ENCODE measurements around the gene TSNAXIP1. TPM values are rescaled to one million over a fixed set of nuclear protein-coding genes. Genes with fewer than 3 reads are reported as not detected.

Gene TSNAXIP1
- total RNA-seq, 2 experiments from 2014 or later: 0.52 to 0.61 TPM

- no peak overlapping the region for H3K4me3 Mint-ChIP-seq
- no peak overlapping the region for H3K27ac ChIP-seq (ENCODE audit: low read depth in 1 of 2, low read length in 2 of 2)
- no peaks in the 10 kb centered on the region for H3K9me3 ChIP-seq (ENCODE audit: control insufficient read depth in 1 of 2, insufficient read depth in 1 of 2, low read length in 2 of 2)
- no peak for TF ChIP-seq CTCF (IDR thresholded peaks at IDR 0.05)
- H3K9me3 Mint-ChIP-seq: no peaks in the 10 kb centered on the region
- ATAC-seq (ENCODE audit: poor library complexity) (no peak), DNase-seq (no peak)
- peaks cover 8% of the 10 kb centered on the region for H3K36me3 Mint-ChIP-seq (ENCODE audit: low read depth)
- peaks cover 31% of the 10 kb centered on the region for H3K4me1 ChIP-seq (ENCODE audit: insufficient read depth, low read length)
- no peaks in the 10 kb centered on the region for H3K27me3 Mint-ChIP-seq
- ChIA-PET POLR2A (interaction anchor here (1.1 kb wide), 1 partner anchor 17 kb away, joined by 4 read pairs; the partner anchor contains the start of gene EDC4), CTCF (no interaction called here)
- H3K4me1 Mint-ChIP-seq (ENCODE audit: low read depth): peaks cover 31% of the 10 kb centered on the region
- peaks cover 8% of the 10 kb centered on the region for H3K36me3 ChIP-seq (ENCODE audit: insufficient read depth, low read length)
- no peak overlapping the region for H3K27ac Mint-ChIP-seq
- intact Hi-C loops (cut with DNase I, micrococcal nuclease): no loop called here
- no peaks in the 10 kb centered on the region for H3K27me3 ChIP-seq (ENCODE audit: control insufficient read depth in 1 of 2, insufficient read depth in 2 of 2, low read length in 2 of 2)
- H3K4me3 ChIP-seq (ENCODE audit: low read length): no peak overlapping the region
Observed at GRCh38 chr16:67855789-67856188, 49.1 kb downstream of the TSNAXIP1 start.

GRCh38 chr16:67856927-67857546, 50.3 kb downstream of the TSNAXIP1 start:
- peak overlapping the region; percentile 77 for H3K27ac Mint-ChIP-seq
- H3K4me3 Mint-ChIP-seq: no peak overlapping the region
- POLR2A ChIA-PET: no interaction called here
- no peak overlapping the region for H3K4me3 ChIP-seq (ENCODE audit: low read length)
- H3K4me1 Mint-ChIP-seq (ENCODE audit: low read depth): peaks cover 31% of the 10 kb centered on the region
- peaks cover 15% of the 10 kb centered on the region for H3K36me3 Mint-ChIP-seq (ENCODE audit: low read depth)
- no peak for ATAC-seq (ENCODE audit: poor library complexity)
- peaks cover 18% of the 10 kb centered on the region for H3K36me3 ChIP-seq (ENCODE audit: insufficient read depth, low read length)
- no peaks in the 10 kb centered on the region for H3K9me3 ChIP-seq (ENCODE audit: control insufficient read depth in 1 of 2, insufficient read depth in 1 of 2, low read length in 2 of 2)
- H3K4me1 ChIP-seq (ENCODE audit: insufficient read depth, low read length): peaks cover 31% of the 10 kb centered on the region
- intact Hi-C loops (cut with DNase I, micrococcal nuclease): no loop called here
- CTCF ChIA-PET: interaction anchor here (0.6 to 1.8 kb wide), 4 partner anchors 14 to 231 kb away, joined by 4 to 7 read pairs (median 4); partner anchors contain the start of gene THAP11
- no peak overlapping the region for H3K27ac ChIP-seq (ENCODE audit: low read depth in 1 of 2, low read length in 2 of 2)
- TF ChIP-seq CTCF (IDR thresholded peaks at IDR 0.05): no peak
- H3K27me3 ChIP-seq (ENCODE audit: control insufficient read depth in 1 of 2, insufficient read depth in 2 of 2, low read length in 2 of 2): no peaks in the 10 kb centered on the region
- DNase-seq: no peak
- no peaks in the 10 kb centered on the region for H3K9me3 Mint-ChIP-seq
- H3K27me3 Mint-ChIP-seq: no peaks in the 10 kb centered on the region

GRCh38 chr16:67857547-67858233, 51.0 kb downstream of the TSNAXIP1 start:
- H3K9me3 Mint-ChIP-seq: no peaks in the 10 kb centered on the region
- ATAC-seq (ENCODE audit: poor library complexity) (peak; percentile 84), DNase-seq (peak in 10 of 14 experiments; percentile 11 to 74 (median 29))
- CTCF ChIA-PET: interaction anchor here (1.1 to 1.8 kb wide), 3 partner anchors 15 to 41 kb away, joined by 4 to 7 read pairs (median 4); partner anchors contain the start of gene THAP11
- intact Hi-C loops (cut with DNase I, micrococcal nuclease): no loop called here
- no peaks in the 10 kb centered on the region for H3K27me3 Mint-ChIP-seq
- no peak for TF ChIP-seq CTCF (IDR thresholded peaks at IDR 0.05)
- Histone ChIP-seq H3K9me3 (ENCODE audit: control insufficient read depth in 1 of 2, insufficient read depth in 1 of 2, low read length in 2 of 2) (no peaks in the 10 kb centered on the region), H3K4me1 (ENCODE audit: insufficient read depth, low read length) (peaks cover 31% of the 10 kb centered on the region), H3K27ac (ENCODE audit: low read depth in 1 of 2, low read length in 2 of 2) (peak overlapping the region in 1 of 2 donors; percentile 22), H3K27me3 (ENCODE audit: control insufficient read depth in 1 of 2, insufficient read depth in 2 of 2, low read length in 2 of 2) (no peaks in the 10 kb centered on the region), H3K36me3 (ENCODE audit: insufficient read depth, low read length) (peaks cover 20% of the 10 kb centered on the region), H3K4me3 (ENCODE audit: low read length) (no peak overlapping the region)
- H3K4me3 Mint-ChIP-seq: no peak overlapping the region
- peaks cover 31% of the 10 kb centered on the region for H3K4me1 Mint-ChIP-seq (ENCODE audit: low read depth)
- peaks cover 15% of the 10 kb centered on the region for H3K36me3 Mint-ChIP-seq (ENCODE audit: low read depth)
- POLR2A ChIA-PET: no interaction called here
- peak overlapping the region; percentile 77 for H3K27ac Mint-ChIP-seq

Data from CD4-positive, alpha-beta T cell (primary cell).